ENCODE results near the gene MOV10.

The MOV10 gene, protein sequence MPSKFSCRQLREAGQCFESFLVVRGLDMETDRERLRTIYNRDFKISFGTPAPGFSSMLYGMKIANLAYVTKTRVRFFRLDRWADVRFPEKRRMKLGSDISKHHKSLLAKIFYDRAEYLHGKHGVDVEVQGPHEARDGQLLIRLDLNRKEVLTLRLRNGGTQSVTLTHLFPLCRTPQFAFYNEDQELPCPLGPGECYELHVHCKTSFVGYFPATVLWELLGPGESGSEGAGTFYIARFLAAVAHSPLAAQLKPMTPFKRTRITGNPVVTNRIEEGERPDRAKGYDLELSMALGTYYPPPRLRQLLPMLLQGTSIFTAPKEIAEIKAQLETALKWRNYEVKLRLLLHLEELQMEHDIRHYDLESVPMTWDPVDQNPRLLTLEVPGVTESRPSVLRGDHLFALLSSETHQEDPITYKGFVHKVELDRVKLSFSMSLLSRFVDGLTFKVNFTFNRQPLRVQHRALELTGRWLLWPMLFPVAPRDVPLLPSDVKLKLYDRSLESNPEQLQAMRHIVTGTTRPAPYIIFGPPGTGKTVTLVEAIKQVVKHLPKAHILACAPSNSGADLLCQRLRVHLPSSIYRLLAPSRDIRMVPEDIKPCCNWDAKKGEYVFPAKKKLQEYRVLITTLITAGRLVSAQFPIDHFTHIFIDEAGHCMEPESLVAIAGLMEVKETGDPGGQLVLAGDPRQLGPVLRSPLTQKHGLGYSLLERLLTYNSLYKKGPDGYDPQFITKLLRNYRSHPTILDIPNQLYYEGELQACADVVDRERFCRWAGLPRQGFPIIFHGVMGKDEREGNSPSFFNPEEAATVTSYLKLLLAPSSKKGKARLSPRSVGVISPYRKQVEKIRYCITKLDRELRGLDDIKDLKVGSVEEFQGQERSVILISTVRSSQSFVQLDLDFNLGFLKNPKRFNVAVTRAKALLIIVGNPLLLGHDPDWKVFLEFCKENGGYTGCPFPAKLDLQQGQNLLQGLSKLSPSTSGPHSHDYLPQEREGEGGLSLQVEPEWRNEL

DNA sequence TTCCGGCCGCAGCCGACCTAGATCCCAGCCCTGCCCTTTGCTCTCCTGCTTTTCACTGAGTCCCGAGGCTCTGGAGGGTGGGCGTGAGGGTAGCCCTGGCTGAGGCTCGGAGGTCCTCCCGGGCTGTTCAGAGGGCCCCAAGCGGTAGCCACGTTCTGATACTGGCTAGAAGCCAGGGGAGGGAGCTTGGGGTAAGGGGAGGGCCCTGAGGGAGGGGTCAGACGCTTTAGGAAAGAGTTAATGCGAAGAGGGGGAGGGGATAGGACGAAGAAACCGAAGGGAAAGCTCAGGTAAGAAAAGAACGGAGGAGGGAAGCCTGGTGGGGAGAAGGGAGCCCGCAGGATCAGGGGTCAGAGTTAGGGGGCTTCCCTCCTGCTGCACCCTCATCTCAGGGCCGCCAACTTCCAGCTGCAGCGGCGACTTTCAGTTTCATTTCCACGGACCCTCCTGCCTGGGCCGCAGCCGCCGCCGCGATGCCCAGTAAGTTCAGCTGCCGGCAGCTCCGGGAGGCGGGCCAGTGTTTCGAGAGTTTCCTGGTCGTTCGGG is at the start of gene MOV10:
Gene MOV10 (plus strand): TSS at position 220 of the 546 bp plus-strand sequence. CDS start 254 bp downstream, at position 474.
- Histone ChIP-seq H3K4me1 (ENCODE audit: control insufficient read depth, insufficient read depth, low read length, unreplicated experiment) (peaks cover 40% of the 10 kb centered on the region), H3K36me3 (ENCODE audit: insufficient read depth, low read length) (peaks cover 9% of the 10 kb centered on the region), H3K79me2 (ENCODE audit: control insufficient read depth, insufficient read depth, low read length, unreplicated experiment) (peaks cover 43% of the 10 kb centered on the region), H3K4me3 (ENCODE audit: low read depth, low read length) (peak within 1 kb of the TSS; percentile 91), H2AFZ (ENCODE audit: low read length, unreplicated experiment) (peak within 1 kb of the TSS; percentile 74), H3K27ac (ENCODE audit: low read depth, low read length) (peak within 1 kb of the TSS; percentile 78), H3K27me3 (ENCODE audit: insufficient read depth, low read length) (no peaks in the 10 kb centered on the region)

DNA sequence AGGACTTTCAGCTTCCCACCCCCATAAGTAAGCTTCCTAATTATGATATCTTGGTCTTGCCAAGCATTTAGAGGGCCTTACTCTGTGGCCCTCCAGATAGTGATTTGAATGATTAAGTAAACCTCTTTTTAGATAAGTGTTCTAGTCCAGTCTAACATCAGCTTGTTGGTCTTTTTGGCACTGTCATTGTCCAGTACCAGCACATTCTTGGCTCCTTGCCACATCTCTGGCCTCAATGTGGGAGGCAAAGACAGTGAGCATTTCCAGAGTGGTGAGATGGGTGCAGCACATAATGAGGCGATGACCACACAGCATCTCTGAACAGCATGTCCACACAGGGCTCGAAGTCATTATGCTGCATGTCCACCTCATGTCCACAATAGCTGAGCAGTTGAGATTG is 48.8 kb upstream of the MOV10 start:
- Histone ChIP-seq H3K27ac (ENCODE audit: low read depth, low read length) (peak overlapping the region; percentile 20), H3K4me1 (ENCODE audit: control insufficient read depth, insufficient read depth, low read length, unreplicated experiment) (peaks cover 30% of the 10 kb centered on the region), H3K27me3 (ENCODE audit: insufficient read depth, low read length) (no peaks in the 10 kb centered on the region), H3K79me2 (ENCODE audit: control insufficient read depth, insufficient read depth, low read length, unreplicated experiment) (peaks cover 94% of the 10 kb centered on the region), H3K4me3 (ENCODE audit: low read depth, low read length) (0 out of 2 replicates have a peak overlapping the region, but pooled peaks have one; percentile 14), H3K36me3 (ENCODE audit: insufficient read depth, low read length) (peaks cover 35% of the 10 kb centered on the region), H2AFZ (ENCODE audit: low read length, unreplicated experiment) (no peak overlapping the region)

DNA sequence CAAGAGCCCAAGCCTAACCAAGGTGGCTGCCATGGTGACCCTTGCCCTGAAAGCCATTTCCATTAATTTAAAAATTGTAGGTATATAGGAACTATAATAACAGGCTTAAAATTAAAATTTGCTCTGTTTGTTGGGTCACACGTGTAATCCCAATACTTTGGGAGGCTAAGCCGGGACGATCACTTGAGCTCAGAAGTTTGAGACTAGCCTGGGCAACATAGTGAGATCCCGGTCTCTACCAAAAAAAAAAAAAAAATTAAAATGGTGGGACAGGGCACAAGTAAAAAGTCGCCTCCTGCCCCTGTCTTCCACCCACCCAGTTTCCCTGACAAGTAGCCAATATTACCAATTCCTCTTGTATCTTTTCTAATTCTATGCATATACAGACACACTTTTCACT is 48.3 kb upstream of the MOV10 start:
- Histone ChIP-seq H3K27me3 (ENCODE audit: insufficient read depth, low read length) (no peaks in the 10 kb centered on the region), H2AFZ (ENCODE audit: low read length, unreplicated experiment) (no peak overlapping the region), H3K36me3 (ENCODE audit: insufficient read depth, low read length) (peaks cover 40% of the 10 kb centered on the region), H3K4me1 (ENCODE audit: control insufficient read depth, insufficient read depth, low read length, unreplicated experiment) (peaks cover 25% of the 10 kb centered on the region), H3K79me2 (ENCODE audit: control insufficient read depth, insufficient read depth, low read length, unreplicated experiment) (peaks cover 94% of the 10 kb centered on the region), H3K4me3 (ENCODE audit: low read depth, low read length) (no peak overlapping the region), H3K27ac (ENCODE audit: low read depth, low read length) (no peak overlapping the region)

DNA sequence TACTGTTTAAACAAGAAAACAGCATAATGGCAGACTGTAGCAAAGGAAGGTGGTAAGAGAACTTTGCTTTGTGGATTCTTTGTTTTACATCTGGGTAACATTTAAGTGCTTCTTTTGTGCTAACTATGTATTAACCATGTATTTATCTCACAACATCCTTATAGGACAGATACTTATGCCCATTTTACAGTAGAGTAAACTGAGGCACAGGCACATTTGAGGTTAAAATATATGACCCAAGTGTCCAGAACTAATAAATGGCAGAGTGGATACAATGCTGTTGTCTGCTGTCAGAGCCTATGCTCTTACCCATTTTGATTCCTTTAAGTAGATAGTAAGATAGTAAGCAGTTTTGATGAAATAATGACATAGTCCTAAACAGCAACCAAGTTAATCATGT is 47.6 kb upstream of the MOV10 start:
- no peaks in the 10 kb centered on the region for H3K27me3 ChIP-seq (ENCODE audit: insufficient read depth, low read length)
- H3K4me3 ChIP-seq (ENCODE audit: low read depth, low read length) = no peak overlapping the region
- peaks cover 94% of the 10 kb centered on the region for H3K79me2 ChIP-seq (ENCODE audit: control insufficient read depth, insufficient read depth, low read length, unreplicated experiment)
- peaks cover 42% of the 10 kb centered on the region for H3K36me3 ChIP-seq (ENCODE audit: insufficient read depth, low read length)
- H2AFZ ChIP-seq (ENCODE audit: low read length, unreplicated experiment) = no peak overlapping the region
- H3K27ac ChIP-seq (ENCODE audit: low read depth, low read length) = no peak overlapping the region
- H3K4me1 ChIP-seq (ENCODE audit: control insufficient read depth, insufficient read depth, low read length, unreplicated experiment) = peaks cover 20% of the 10 kb centered on the region

DNA sequence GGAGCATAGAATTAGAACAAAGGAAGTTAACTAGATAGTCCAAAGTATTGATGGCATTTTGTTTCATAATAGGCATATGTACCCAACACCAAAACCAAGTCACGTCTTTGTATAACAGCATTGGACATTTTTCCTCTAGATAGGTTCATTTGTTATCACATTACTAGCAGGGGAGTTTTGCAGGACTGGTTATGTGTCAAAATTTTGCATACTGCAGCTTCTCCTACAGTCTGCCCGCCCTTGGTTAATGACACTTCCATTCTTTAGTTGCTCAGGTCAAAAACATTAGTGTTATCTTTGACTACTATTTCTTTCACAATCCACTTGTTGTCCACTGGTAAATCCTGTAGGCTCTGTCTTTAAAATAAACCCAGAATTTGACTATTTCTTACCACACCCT is 45.9 kb upstream of the MOV10 start:
- Histone ChIP-seq H3K4me1 (ENCODE audit: control insufficient read depth, insufficient read depth, low read length, unreplicated experiment) (peaks cover 12% of the 10 kb centered on the region), H3K36me3 (ENCODE audit: insufficient read depth, low read length) (peaks cover 42% of the 10 kb centered on the region), H3K79me2 (ENCODE audit: control insufficient read depth, insufficient read depth, low read length, unreplicated experiment) (peaks cover 94% of the 10 kb centered on the region), H2AFZ (ENCODE audit: low read length, unreplicated experiment) (no peak overlapping the region), H3K27ac (ENCODE audit: low read depth, low read length) (no peak overlapping the region), H3K27me3 (ENCODE audit: insufficient read depth, low read length) (no peaks in the 10 kb centered on the region), H3K4me3 (ENCODE audit: low read depth, low read length) (no peak overlapping the region)

DNA sequence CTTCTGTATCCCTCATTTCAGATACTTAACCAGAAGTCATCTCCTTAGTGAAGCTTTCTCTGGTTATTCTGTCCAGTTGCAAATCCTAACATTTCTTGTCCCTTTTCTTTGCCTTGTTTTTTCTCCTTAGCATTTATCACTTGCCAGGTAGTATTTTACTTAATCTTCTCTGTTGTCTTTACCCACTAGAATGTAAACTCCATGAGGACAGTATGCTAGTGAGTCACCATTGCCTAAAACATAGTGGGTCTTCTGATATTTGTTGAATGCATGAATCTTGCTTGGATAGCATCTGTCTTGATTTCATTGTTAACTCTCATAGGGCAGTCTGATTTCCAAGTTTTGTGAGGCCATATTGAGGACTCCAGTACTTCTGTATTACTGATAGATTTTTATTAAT is 45.2 kb upstream of the MOV10 start:
- peaks cover 42% of the 10 kb centered on the region for H3K36me3 ChIP-seq (ENCODE audit: insufficient read depth, low read length)
- H3K79me2 ChIP-seq (ENCODE audit: control insufficient read depth, insufficient read depth, low read length, unreplicated experiment) = peaks cover 97% of the 10 kb centered on the region
- H3K27me3 ChIP-seq (ENCODE audit: insufficient read depth, low read length) = no peaks in the 10 kb centered on the region
- no peak overlapping the region for H3K27ac ChIP-seq (ENCODE audit: low read depth, low read length)
- no peak overlapping the region for H2AFZ ChIP-seq (ENCODE audit: low read length, unreplicated experiment)
- peaks cover 20% of the 10 kb centered on the region for H3K4me1 ChIP-seq (ENCODE audit: control insufficient read depth, insufficient read depth, low read length, unreplicated experiment)
- H3K4me3 ChIP-seq (ENCODE audit: low read depth, low read length) = no peak overlapping the region

DNA sequence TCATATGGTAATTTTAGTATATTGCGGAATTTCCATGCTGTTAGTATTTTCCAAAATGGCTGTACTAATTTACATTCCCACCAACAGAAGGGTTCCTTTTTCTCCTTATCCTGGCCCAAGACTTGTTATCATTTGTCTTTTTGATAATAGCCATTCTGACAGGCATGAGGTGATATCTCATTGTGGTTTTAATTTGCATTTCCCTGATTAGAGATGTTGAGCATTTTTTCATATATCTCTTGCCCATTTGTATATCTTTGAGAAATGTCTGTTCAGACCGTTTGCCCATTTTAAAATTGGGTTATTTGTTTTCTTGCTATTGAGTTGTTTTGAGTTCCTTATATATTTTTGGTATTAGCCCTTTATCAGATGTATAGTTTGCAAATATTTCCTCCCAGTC is 40.8 kb upstream of the MOV10 start:
- no peak overlapping the region for H2AFZ ChIP-seq (ENCODE audit: low read length, unreplicated experiment)
- H3K36me3 ChIP-seq (ENCODE audit: insufficient read depth, low read length) = peaks cover 18% of the 10 kb centered on the region
- peaks cover 98% of the 10 kb centered on the region for H3K79me2 ChIP-seq (ENCODE audit: control insufficient read depth, insufficient read depth, low read length, unreplicated experiment)
- H3K4me1 ChIP-seq (ENCODE audit: control insufficient read depth, insufficient read depth, low read length, unreplicated experiment) = peaks cover 45% of the 10 kb centered on the region
- no peak overlapping the region for H3K4me3 ChIP-seq (ENCODE audit: low read depth, low read length)
- no peaks in the 10 kb centered on the region for H3K27me3 ChIP-seq (ENCODE audit: insufficient read depth, low read length)
- no peak overlapping the region for H3K27ac ChIP-seq (ENCODE audit: low read depth, low read length)

DNA sequence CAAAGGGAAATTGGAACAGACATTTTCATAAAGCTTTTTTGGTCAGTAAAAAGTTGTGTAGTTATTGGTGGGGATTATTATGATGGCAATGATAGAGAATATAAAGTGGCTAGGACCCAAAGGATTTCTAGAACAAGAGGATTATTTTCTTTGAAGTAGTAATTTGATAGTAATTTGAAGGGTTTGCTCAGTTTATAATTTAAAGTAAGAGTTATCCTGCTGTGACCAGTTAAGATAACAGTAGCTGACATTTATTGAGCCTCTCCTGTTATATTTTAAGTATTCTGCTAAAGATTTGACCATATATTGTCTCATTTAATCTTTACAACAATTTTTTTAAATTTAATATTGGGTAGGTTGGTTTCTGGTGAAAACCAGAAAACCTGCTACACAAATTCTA is 40.1 kb upstream of the MOV10 start:
- Histone ChIP-seq H3K4me3 (ENCODE audit: low read depth, low read length) (no peak overlapping the region), H3K27ac (ENCODE audit: low read depth, low read length) (peak overlapping the region; percentile 90), H3K27me3 (ENCODE audit: insufficient read depth, low read length) (no peaks in the 10 kb centered on the region), H3K36me3 (ENCODE audit: insufficient read depth, low read length) (peaks cover 13% of the 10 kb centered on the region), H3K79me2 (ENCODE audit: control insufficient read depth, insufficient read depth, low read length, unreplicated experiment) (peaks cover 97% of the 10 kb centered on the region), H2AFZ (ENCODE audit: low read length, unreplicated experiment) (no peak overlapping the region), H3K4me1 (ENCODE audit: control insufficient read depth, insufficient read depth, low read length, unreplicated experiment) (peaks cover 45% of the 10 kb centered on the region)

DNA sequence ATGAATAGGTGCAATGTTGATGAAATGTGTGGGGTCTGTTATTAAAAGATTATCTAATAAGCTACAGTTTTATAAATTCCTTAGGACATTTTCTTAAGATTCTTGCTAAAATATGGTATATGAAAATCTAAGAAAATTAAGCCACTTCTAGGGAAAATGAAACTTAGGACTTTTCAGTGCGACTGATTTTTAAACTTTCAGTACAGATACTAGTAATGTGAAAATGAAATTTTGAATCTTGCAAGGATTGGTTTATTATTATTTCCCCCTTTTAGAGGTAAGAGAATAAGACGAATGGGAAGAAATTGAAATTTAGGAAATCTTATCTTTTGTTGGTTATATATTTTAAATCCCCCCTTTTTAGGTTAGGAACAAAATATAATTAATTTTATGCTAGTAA is 38.4 kb upstream of the MOV10 start:
- Histone ChIP-seq H3K27ac (ENCODE audit: low read depth, low read length) (peak overlapping the region; percentile 90), H3K79me2 (ENCODE audit: control insufficient read depth, insufficient read depth, low read length, unreplicated experiment) (peaks cover 85% of the 10 kb centered on the region), H3K4me3 (ENCODE audit: low read depth, low read length) (peak overlapping the region; percentile 59)

DNA sequence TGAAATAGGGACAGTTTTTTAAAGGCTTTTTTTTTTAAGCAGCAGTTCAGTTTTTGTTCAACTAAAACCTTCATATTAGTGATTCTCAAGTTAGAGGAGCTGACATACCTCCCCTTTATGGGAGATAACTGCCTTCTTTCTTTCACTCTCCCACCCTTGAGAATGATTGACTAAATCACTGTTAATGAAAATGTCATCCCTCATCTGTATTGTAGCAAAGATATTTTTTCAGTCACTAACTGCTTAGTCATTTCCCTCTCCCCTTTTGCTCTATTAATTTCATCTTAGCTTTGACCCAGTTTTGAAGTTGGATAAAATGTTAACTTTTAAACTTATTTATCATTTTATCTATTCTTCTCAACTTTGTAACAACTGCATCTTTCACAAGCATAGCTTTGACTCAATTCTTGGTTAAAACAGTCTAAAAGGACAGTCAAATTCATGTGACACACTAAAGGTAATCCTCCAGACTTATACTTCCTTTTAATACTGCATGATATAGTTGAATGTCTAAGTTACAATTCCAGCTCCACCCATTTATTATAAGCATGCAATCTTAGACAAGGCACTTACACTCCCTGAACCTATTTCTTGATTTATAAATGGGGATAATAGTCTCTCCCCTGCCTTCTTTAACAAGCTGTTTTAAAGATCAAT is 37.7 kb upstream of the MOV10 start:
- peak overlapping the region; percentile 59 for H3K4me3 ChIP-seq (ENCODE audit: low read depth, low read length)
- peak overlapping the region; percentile 90 for H3K27ac ChIP-seq (ENCODE audit: low read depth, low read length)
- no peaks in the 10 kb centered on the region for H3K36me3 ChIP-seq (ENCODE audit: insufficient read depth, low read length)
- peaks cover 45% of the 10 kb centered on the region for H3K4me1 ChIP-seq (ENCODE audit: control insufficient read depth, insufficient read depth, low read length, unreplicated experiment)
- peaks cover 83% of the 10 kb centered on the region for H3K79me2 ChIP-seq (ENCODE audit: control insufficient read depth, insufficient read depth, low read length, unreplicated experiment)
- no peaks in the 10 kb centered on the region for H3K27me3 ChIP-seq (ENCODE audit: insufficient read depth, low read length)
- H2AFZ ChIP-seq (ENCODE audit: low read length, unreplicated experiment) = no peak overlapping the region

More for the DNA sequence above, 38.4 kb upstream of the MOV10 start:
- no peak overlapping the region for H2AFZ ChIP-seq (ENCODE audit: low read length, unreplicated experiment)
- H3K27me3 ChIP-seq (ENCODE audit: insufficient read depth, low read length) = no peaks in the 10 kb centered on the region
- peaks cover 45% of the 10 kb centered on the region for H3K4me1 ChIP-seq (ENCODE audit: control insufficient read depth, insufficient read depth, low read length, unreplicated experiment)
- peaks cover 3% of the 10 kb centered on the region; the same call in 1 of the 2 replicates for H3K36me3 ChIP-seq (ENCODE audit: insufficient read depth, low read length)
